ENCODE results near the gene ARHGAP8. TPM values are rescaled to one million over a fixed set of nuclear protein-coding genes. Genes with fewer than 3 reads are reported as not detected.
"Not testable (repeated sequence)": the region's sequence is repeated elsewhere in the genome, so short reads cannot be mapped to it uniquely, and the experiment has no call there.

Gene ARHGAP8
- total RNA-seq, 3 donors from 2014 or later (not counting 1 experiment from before 2014, with no cell fraction given): 23.6 to 32.6 (median 26.5) TPM

- no peak overlapping the region for H3K27ac Mint-ChIP-seq
- H3K9me3 Mint-ChIP-seq: peaks cover 0 to 2% of the 10 kb centered on the region in 2 donors
- H3K4me3 ChIP-seq (ENCODE audit: low read length): no peak overlapping the region
- H3K36me3 Mint-ChIP-seq: peaks cover 16% of the 10 kb centered on the region
- no peaks in the 10 kb centered on the region for H3K4me1 Mint-ChIP-seq
- no peak overlapping the region for H3K4me3 Mint-ChIP-seq
- intact Hi-C loops (cut with micrococcal nuclease): no loop called here
- no peaks in the 10 kb centered on the region for H3K27me3 ChIP-seq (ENCODE audit: control insufficient read depth, insufficient read depth, low read length)
- no peak for ATAC-seq
- no peak overlapping the region for H3K27ac ChIP-seq (ENCODE audit: low read length)
- no peaks in the 10 kb centered on the region for H3K36me3 ChIP-seq (ENCODE audit: control insufficient read depth, insufficient read depth, low read length)
- DNase-seq: no peak
- H3K27me3 Mint-ChIP-seq (ENCODE audit: low read depth in 2 of 2): peaks cover 12 to 19% of the 10 kb centered on the region in 2 donors
- TF ChIP-seq CTCF (IDR thresholded peaks at IDR 0.05): no peak
- H3K9me3 ChIP-seq (ENCODE audit: control insufficient read depth, insufficient read depth, low read length): peaks cover 18% of the 10 kb centered on the region
- WGBS (ENCODE audit: insufficient coverage): 98% methylated on average over 5 of the region's 6 CpGs
- H3K4me1 ChIP-seq (ENCODE audit: control insufficient read depth, insufficient read depth, low read length): no peaks in the 10 kb centered on the region
Observed at GRCh38 chr22:44898236-44898635, 145.9 kb downstream of the ARHGAP8 start.

GRCh38 chr22:44901301-44901700 lies 148.9 kb downstream of the ARHGAP8 start:
- Mint-ChIP-seq H3K9me3 (peaks cover 0 to 2% of the 10 kb centered on the region in 2 donors), H3K4me1 (no peaks in the 10 kb centered on the region), H3K4me3 (no peak overlapping the region), H3K36me3 (peaks cover 16% of the 10 kb centered on the region), H3K27ac (no peak overlapping the region), H3K27me3 (ENCODE audit: low read depth in 2 of 2) (peaks cover 21 to 38% of the 10 kb centered on the region in 2 donors)
- no peak for ATAC-seq
- Histone ChIP-seq H3K27ac (ENCODE audit: low read length) (no peak overlapping the region), H3K4me3 (ENCODE audit: low read length) (no peak overlapping the region), H3K36me3 (ENCODE audit: control insufficient read depth, insufficient read depth, low read length) (no peaks in the 10 kb centered on the region), H3K9me3 (ENCODE audit: control insufficient read depth, insufficient read depth, low read length) (peaks cover 18% of the 10 kb centered on the region), H3K4me1 (ENCODE audit: control insufficient read depth, insufficient read depth, low read length) (no peaks in the 10 kb centered on the region), H3K27me3 (ENCODE audit: control insufficient read depth, insufficient read depth, low read length) (no peaks in the 10 kb centered on the region)
- WGBS (ENCODE audit: insufficient coverage): 55% methylated on average over 2 of the region's 2 CpGs
- intact Hi-C loops (cut with micrococcal nuclease): no loop called here
- TF ChIP-seq CTCF (IDR thresholded peaks at IDR 0.05): no peak
- DNase-seq: peak in 1 of 2 donors; percentile 20

- DNase-seq; H3K4me3 Mint-ChIP-seq; H3K4me1 ChIP-seq (ENCODE audit: control insufficient read depth, insufficient read depth, low read length); H3K4me3 ChIP-seq (ENCODE audit: low read length); H3K27ac ChIP-seq (ENCODE audit: low read length); H3K36me3 ChIP-seq (ENCODE audit: control insufficient read depth, insufficient read depth, low read length); ATAC-seq; intact Hi-C loops (cut with micrococcal nuclease); H3K27me3 ChIP-seq (ENCODE audit: control insufficient read depth, insufficient read depth, low read length); H3K9me3 Mint-ChIP-seq; H3K27ac Mint-ChIP-seq; H3K4me1 Mint-ChIP-seq: not testable (repeated sequence)
- H3K9me3 ChIP-seq (ENCODE audit: control insufficient read depth, insufficient read depth, low read length): peaks cover 18% of the 10 kb centered on the region
- WGBS (ENCODE audit: insufficient coverage): no CpG with 5 or more reads among the region's 2 CpGs
- H3K36me3 Mint-ChIP-seq: peaks cover 16% of the 10 kb centered on the region
- H3K27me3 Mint-ChIP-seq (ENCODE audit: low read depth in 2 of 2): peaks cover 24 to 38% of the 10 kb centered on the region in 2 donors
Observed at GRCh38 chr22:44903164-44903563, 150.8 kb downstream of the ARHGAP8 start.

- H3K36me3 Mint-ChIP-seq: peaks cover 16% of the 10 kb centered on the region
- H3K4me3 ChIP-seq (ENCODE audit: low read length); intact Hi-C loops (cut with micrococcal nuclease); H3K27me3 ChIP-seq (ENCODE audit: control insufficient read depth, insufficient read depth, low read length); H3K4me3 Mint-ChIP-seq; H3K27ac Mint-ChIP-seq; H3K4me1 Mint-ChIP-seq; H3K27ac ChIP-seq (ENCODE audit: low read length); ATAC-seq; H3K36me3 ChIP-seq (ENCODE audit: control insufficient read depth, insufficient read depth, low read length); H3K4me1 ChIP-seq (ENCODE audit: control insufficient read depth, insufficient read depth, low read length); H3K9me3 Mint-ChIP-seq; DNase-seq: not testable (repeated sequence)
- WGBS (ENCODE audit: insufficient coverage): 63% methylated on average over 3 of the region's 5 CpGs
- peaks cover 24 to 36% of the 10 kb centered on the region in 2 donors for H3K27me3 Mint-ChIP-seq (ENCODE audit: low read depth in 2 of 2)
- peaks cover 18% of the 10 kb centered on the region for H3K9me3 ChIP-seq (ENCODE audit: control insufficient read depth, insufficient read depth, low read length)
Observed at GRCh38 chr22:44904492-44905152, 152.2 kb downstream of the ARHGAP8 start.

Data from natural killer cell (primary cell).